Fibroblast of skin of left quadriceps (primary cell): ENCODE measurements around the gene RFX1.

Experiments used
- DNase-seq, 2 experiments: peaks; one replicate each; pipeline ENCODE4 v3.0.0-alpha.2; 2013; ENCODE audit warnings: low read depth in 2 of 2

RFX1 gene

GRCh38 chr19:13961826-13962698 is 44.1 kb downstream of the RFX1 start:
- DNase-seq, result no peak

GRCh38 chr19:13960863-13961784 is 45.0 kb downstream of the RFX1 start:
- DNase-seq, result no peak

GRCh38 chr19:13959962-13960862 is 45.9 kb downstream of the RFX1 start:
- no peak for DNase-seq

GRCh38 chr19:13959141-13959961 is 46.8 kb downstream of the RFX1 start:
- DNase-seq, result no peak

- no peak for DNase-seq
Measured at GRCh38 chr19:13958043-13958442, 48.1 kb downstream of the RFX1 start.

GRCh38 chr19:13957051-13957450 is 49.1 kb downstream of the RFX1 start:
- no peak for DNase-seq

GRCh38 chr19:13956365-13956744 is 49.8 kb downstream of the RFX1 start:
- DNase-seq, result no peak

GRCh38 chr19:13955662-13956364 is 50.3 kb downstream of the RFX1 start:
- no peak for DNase-seq

GRCh38 chr19:13954185-13954584 is 51.9 kb downstream of the RFX1 start:
- DNase-seq, result no peak

- DNase-seq, result no peak
Measured at GRCh38 chr19:13952931-13953531, 53.1 kb downstream of the RFX1 start.

GRCh38 chr19:13952154-13952930 is 53.8 kb downstream of the RFX1 start, which contains the start of gene DCAF15:
Gene DCAF15, plus strand, starts transcription at chr19:13952509. Its CDS starts 4 bp downstream, at chr19:13952513.
- DNase-seq, result peak; percentile 99

- no peak for DNase-seq
Measured at GRCh38 chr19:13951799-13952153, 54.3 kb downstream of the RFX1 start.

GRCh38 chr19:13951043-13951442 is 55.1 kb downstream of the RFX1 start:
- DNase-seq, result no peak

- no peak for DNase-seq
Measured at GRCh38 chr19:13946414-13946813, 59.7 kb downstream of the RFX1 start.

GRCh38 chr19:13942023-13942684 is 64.0 kb downstream of the RFX1 start:
- no peak for DNase-seq

GRCh38 chr19:13938301-13939064 is 67.6 kb downstream of the RFX1 start, which contains the start of gene PODNL1:
Gene PODNL1, minus strand, starts transcription at chr19:13938417. Its CDS starts 236 bp downstream, at chr19:13938181.
- DNase-seq, result peak; percentile 67 to 78
